ENCODE data around the gene C17orf100. TPM values are rescaled to one million over a fixed set of nuclear protein-coding genes. Genes with fewer than 3 reads are reported as not detected.

Gene C17orf100
- total RNA-seq, 4 donors from 2014 or later: 0.81 to 3.3 (median 1.6) TPM

DNA sequence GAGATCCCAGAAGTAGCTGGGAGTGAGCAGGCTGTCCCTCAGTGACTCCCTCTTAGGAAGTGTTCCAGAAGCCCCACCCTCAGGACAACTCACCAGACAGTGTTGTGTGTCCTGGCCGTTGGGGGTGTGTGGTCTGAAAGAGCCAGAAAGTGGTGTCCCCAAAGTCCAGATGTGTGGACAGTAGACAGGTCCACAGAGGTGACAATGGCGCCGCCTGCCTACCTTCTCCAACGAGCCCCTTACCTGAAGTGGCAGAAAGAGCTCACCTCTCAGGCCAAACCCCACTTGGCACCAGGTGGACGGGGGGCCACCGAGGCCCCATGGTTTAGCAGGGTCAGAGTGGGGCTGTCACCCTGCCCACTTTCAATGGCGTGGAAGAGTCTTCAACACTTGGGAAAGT lies 19.9 kb downstream of the C17orf100 start:
- WGBS, 2 donors: 80 to 83% methylated on average over 7 of the region's 7 CpGs
- TF ChIP-seq, protein P1, sequence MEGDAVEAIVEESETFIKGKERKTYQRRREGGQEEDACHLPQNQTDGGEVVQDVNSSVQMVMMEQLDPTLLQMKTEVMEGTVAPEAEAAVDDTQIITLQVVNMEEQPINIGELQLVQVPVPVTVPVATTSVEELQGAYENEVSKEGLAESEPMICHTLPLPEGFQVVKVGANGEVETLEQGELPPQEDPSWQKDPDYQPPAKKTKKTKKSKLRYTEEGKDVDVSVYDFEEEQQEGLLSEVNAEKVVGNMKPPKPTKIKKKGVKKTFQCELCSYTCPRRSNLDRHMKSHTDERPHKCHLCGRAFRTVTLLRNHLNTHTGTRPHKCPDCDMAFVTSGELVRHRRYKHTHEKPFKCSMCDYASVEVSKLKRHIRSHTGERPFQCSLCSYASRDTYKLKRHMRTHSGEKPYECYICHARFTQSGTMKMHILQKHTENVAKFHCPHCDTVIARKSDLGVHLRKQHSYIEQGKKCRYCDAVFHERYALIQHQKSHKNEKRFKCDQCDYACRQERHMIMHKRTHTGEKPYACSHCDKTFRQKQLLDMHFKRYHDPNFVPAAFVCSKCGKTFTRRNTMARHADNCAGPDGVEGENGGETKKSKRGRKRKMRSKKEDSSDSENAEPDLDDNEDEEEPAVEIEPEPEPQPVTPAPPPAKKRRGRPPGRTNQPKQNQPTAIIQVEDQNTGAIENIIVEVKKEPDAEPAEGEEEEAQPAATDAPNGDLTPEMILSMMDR (IDR thresholded peaks at IDR 0.05): no peak
- no peak for TF ChIP-seq POLR2A (IDR thresholded peaks at IDR 0.05)
- intact Hi-C loops (cut with DNase I; ENCODE audit: low total_unique reads): loop anchor here (10.0 kb wide), 1 partner anchor 163 kb away; the partner anchor contains the start of gene TEKT1
- H3K4me3 ChIP-seq (ENCODE audit: low read depth, poor library complexity, severe bottlenecking): no peak overlapping the region
- DNase-seq (ENCODE audit: low spot score in 2 of 2): no peak

DNA sequence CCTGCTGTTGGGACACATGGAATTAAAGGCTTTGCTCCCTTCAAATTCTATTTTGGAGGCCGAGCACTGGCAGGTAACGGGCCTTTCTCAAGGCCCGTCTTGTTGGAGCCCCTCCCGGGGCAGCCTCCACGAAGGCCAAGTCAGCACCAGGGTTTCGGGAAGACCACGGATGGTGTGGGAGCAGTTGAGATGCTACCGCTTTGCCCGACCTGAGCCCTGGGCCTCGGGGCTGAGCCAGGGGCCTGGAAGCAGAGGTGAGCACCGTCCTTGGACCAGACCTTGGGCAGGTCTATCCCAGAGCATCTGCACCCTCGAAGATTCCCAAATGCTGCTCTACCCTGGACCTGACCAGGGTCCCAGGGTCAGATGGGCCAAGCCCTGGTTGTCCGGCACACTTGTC lies 23.0 kb downstream of the C17orf100 start:
- WGBS, 2 donors: 93 to 95% methylated on average over 13 of the region's 13 CpGs
- intact Hi-C loops (cut with DNase I; ENCODE audit: low total_unique reads): loop anchor here (10.0 kb wide), 1 partner anchor 160 kb away; the partner anchor contains the start of gene TEKT1
- H3K4me3 ChIP-seq (ENCODE audit: low read depth, poor library complexity, severe bottlenecking): no peak overlapping the region
- TF ChIP-seq, protein P1 (IDR thresholded peaks at IDR 0.05): no peak
- no peak for TF ChIP-seq POLR2A (IDR thresholded peaks at IDR 0.05)
- DNase-seq (ENCODE audit: low spot score in 2 of 2): no peak

DNA sequence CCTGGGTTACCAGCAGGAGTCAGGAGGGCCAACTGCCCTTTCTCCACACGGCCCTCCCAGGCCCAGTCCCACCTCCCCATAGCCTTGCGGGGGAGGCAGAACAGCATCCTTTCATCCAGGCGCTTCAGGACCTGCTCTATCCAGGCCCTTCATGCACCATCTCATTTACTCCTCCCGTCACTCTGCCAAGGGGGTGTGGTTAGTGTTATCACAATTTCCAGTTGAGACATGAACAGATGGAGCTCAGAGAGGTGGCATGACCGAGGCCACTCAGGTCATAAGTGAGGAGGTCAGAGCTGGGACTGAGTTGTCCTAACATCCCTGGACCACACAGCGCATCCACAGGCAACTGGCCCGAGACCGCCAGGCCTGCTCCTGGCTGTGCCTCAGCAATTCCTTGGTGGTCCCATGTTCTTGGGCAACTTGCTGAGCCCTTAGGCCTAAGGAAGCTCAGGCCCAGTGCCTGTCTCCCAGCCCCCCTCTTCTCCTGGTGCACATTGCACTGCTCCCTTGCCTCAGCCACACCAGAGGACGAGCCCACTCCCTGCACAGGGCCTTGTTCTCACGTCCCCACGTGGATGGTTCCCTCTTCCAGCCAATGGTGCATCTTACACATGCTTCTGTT lies 23.8 kb downstream of the C17orf100 start:
- TF ChIP-seq, protein P1 (IDR thresholded peaks at IDR 0.05): no peak
- TF ChIP-seq POLR2A (IDR thresholded peaks at IDR 0.05): no peak
- intact Hi-C loops (cut with DNase I; ENCODE audit: low total_unique reads): loop anchor here (10.0 kb wide), 1 partner anchor 159 kb away; the partner anchor contains the start of gene TEKT1
- no peak for DNase-seq (ENCODE audit: low spot score in 2 of 2)
- 68 to 72% methylated on average over 9 to 11 of the region's 11 CpGs for WGBS, 2 donors
- no peak overlapping the region for H3K4me3 ChIP-seq (ENCODE audit: low read depth, poor library complexity, severe bottlenecking)

DNA sequence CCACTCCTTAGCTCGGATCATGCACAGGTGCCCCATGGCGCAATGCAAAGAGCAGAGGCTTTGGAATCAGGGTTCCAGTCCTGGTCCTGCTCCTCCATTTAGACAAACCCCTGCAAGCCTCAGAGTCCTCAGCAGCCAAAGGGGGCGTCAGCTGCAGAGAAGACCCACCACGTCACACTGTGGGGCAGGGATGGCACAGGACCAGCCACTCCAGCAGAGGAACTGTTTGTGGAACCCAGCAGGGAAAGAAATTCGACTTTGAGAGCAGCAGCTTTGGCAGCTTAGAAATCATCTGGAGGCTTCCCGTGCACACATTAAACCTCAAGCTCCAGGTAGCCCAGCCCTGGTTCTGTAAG lies 25.2 kb downstream of the C17orf100 start:
- no peak overlapping the region for H3K4me3 ChIP-seq (ENCODE audit: low read depth, poor library complexity, severe bottlenecking)
- WGBS, 2 donors: 72 to 78% methylated on average over 6 of the region's 6 CpGs
- intact Hi-C loops (cut with DNase I; ENCODE audit: low total_unique reads): loop anchor here (10.0 kb wide), 1 partner anchor 158 kb away; the partner anchor contains the start of gene TEKT1
- TF ChIP-seq, protein P1 (IDR thresholded peaks at IDR 0.05): no peak
- TF ChIP-seq POLR2A (IDR thresholded peaks at IDR 0.05): no peak
- DNase-seq (ENCODE audit: low spot score in 2 of 2): no peak

DNA sequence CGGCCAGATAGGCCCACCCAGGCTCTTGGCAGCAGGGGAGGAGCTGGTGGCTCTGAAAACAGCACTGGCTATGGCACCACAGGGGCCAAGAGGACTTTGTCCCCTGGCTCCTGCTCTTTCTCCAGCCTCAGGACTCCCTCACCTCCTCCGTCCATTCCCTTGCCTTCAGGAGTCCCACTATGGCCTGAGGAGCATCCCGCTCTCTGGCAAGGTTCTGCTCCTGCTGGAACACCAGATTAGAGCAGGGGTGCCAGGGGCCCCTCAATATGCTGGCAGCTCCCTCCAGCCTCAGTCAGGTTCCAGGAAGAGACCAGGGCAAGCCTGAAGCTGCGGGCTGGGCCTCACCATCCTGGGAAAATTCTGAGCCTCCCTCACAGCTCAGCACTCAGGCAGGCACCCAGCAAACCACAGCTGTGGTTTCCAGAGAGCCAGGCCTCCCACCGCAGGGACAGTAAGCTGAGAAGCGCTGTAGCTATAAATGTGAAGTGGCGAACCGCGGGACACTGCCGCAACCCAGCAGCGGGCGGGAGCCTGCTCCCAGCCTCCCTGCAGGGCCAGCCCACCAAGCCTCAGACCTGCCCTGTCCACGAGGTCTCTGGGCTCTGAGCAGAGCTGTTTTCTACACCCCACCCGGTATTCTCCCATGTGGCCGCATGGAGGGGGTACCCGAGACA lies 25.7 kb downstream of the C17orf100 start:
- WGBS, 2 donors: 47 to 66% methylated on average over 15 to 16 of the region's 16 CpGs
- intact Hi-C loops (cut with DNase I; ENCODE audit: low total_unique reads): loop anchor here (10.0 kb wide), 1 partner anchor 158 kb away; the partner anchor contains the start of gene TEKT1
- DNase-seq (ENCODE audit: low spot score in 2 of 2): no peak
- H3K4me3 ChIP-seq (ENCODE audit: low read depth, poor library complexity, severe bottlenecking): no peak overlapping the region
- TF ChIP-seq, protein P1 (IDR thresholded peaks at IDR 0.05): no peak
- no peak for TF ChIP-seq POLR2A (IDR thresholded peaks at IDR 0.05)

All from lower leg skin (tissue), 4 donors.